Mononuclear cell (primary cell): Measurements from ENCODE around the gene LSS. TPM values are rescaled to one million over a fixed set of nuclear protein-coding genes. Genes with fewer than 3 reads are reported as not detected.

Experiments
- H3K27me3 ChIP-seq: 2 replicates; pipeline ENCODE4 v1.6.0; 2011; ENCODE audit warnings: low read length, control low read depth; ENCODE audit not compliant: insufficient read depth
- H3K4me1 ChIP-seq: 2 replicates; pipeline ENCODE4 v1.5.1; 2011; ENCODE audit warnings: mild to moderate bottlenecking, low read length, control low read depth; ENCODE audit not compliant: insufficient read depth
- H3K4me3 ChIP-seq: 2 replicates; pipeline ENCODE4 v1.5.1; 2011; ENCODE audit warnings: mild to moderate bottlenecking, low read length, moderate library complexity
- H3K9me3 ChIP-seq: 2 replicates; pipeline ENCODE4 v1.5.1; 2011; ENCODE audit warnings: low read depth, mild to moderate bottlenecking, control low read depth, low read length
- total RNA-seq: library from RNA; depleted of rRNA; stranded (reverse); fragments of >200 nt; gene quantifications from one replicate; pipeline ENCODE4 v1.2.3, GENCODE V29; 2012

Gene LSS
- 9.6 TPM for total RNA-seq

DNA sequence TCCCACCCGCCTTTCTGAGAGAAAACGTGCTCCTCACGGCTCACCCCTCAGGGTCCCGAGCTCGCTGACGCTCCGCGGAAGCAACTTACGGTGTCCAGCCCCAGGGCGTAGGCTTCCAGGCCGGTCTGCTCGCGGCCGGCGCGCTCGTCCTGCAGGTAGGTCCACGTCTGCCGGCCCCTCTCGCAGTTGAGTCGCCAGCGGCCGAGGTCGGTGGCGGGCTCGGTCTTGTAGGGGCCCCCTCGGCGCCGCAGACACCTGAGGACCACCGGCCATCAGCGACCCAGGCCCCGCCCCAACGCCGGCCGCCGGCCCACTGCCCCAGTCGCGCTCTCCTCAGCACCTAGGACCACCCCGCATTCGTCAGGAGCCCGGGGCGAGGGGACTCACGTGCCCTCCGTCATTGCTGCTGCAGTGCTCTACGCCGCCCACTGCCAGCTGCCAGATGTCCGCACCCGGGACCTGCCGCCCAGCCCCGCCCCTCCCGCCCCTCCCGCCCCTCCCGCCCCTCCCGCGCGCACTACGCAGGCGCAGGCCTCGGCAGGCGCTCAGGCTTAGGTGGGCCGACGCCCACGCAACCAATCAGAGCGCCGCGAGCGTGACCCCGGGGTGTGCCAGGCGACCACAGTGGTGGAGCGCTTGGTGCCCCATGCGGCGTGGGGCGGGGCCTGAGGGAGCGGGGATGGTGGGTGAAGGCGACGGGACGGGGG lies at the start of gene LSS:
LSS (minus strand) TSS at position 430 of the 707 bp plus-strand sequence; CDS start at position 401, 29 bp downstream.
- Histone ChIP-seq H3K9me3 (no peaks in the 10 kb centered on the region), H3K4me3 (peak within 1 kb of the TSS; percentile 67), H3K4me1 (peaks cover 29% of the 10 kb centered on the region), H3K27me3 (no peaks in the 10 kb centered on the region)

- no peaks in the 10 kb centered on the region for H3K9me3 ChIP-seq
- no peaks in the 10 kb centered on the region for H3K4me1 ChIP-seq
- no peaks in the 10 kb centered on the region for H3K27me3 ChIP-seq
- H3K4me3 ChIP-seq = no peak overlapping the region
These were observed 46.3 kb upstream of the LSS start for GRCh38 chr21:46274797-46275390.

DNA sequence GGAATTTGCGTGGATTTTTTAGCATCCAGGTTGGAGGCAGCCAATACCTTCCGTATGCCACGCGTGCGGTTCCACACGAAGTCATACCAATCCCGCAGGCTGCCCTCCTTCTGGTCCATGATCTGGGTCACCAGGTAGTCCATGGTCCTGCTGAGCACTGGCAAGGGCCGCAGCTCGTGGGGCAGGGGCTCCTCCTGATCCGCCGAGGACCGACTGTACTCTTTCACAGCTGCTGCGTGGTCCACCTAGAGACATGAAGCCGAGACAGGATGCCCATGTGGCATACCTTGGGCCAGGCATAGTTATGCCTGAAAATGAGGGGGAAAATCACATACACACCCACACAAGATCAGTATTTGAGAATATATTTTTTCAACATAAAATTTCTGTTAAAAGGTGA lies 44.8 kb upstream of the LSS start:
- H3K4me1 ChIP-seq = no peaks in the 10 kb centered on the region
- no peak overlapping the region for H3K4me3 ChIP-seq
- no peaks in the 10 kb centered on the region for H3K27me3 ChIP-seq
- H3K9me3 ChIP-seq = no peaks in the 10 kb centered on the region

- Histone ChIP-seq H3K9me3 (no peaks in the 10 kb centered on the region), H3K4me3 (no peak overlapping the region), H3K4me1 (no peaks in the 10 kb centered on the region), H3K27me3 (no peaks in the 10 kb centered on the region)
These were observed 40.9 kb upstream of the LSS start for GRCh38 chr21:46269466-46269865.

DNA sequence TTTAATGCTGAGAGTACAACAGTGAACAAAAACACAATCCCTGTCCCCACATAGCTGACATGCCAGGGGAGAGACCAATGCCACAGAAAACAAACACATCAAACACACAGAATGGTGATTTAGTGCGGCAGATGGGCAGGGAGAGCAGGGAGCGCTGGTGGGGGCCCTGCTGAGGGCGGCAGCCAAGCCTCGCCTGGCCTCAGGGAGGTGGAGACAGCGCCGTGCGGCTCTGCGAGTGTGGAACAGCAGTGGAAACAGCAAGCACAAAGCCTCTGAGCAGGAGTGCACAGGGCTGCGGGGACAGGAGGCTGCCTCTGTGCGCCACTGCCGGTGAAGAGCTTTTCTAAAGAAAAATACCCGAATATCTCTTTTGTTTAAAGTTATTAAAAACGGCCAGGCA lies 39.8 kb upstream of the LSS start:
- H3K9me3 ChIP-seq = no peaks in the 10 kb centered on the region
- H3K4me3 ChIP-seq = no peak overlapping the region
- no peaks in the 10 kb centered on the region for H3K27me3 ChIP-seq
- no peaks in the 10 kb centered on the region for H3K4me1 ChIP-seq

- H3K27me3 ChIP-seq = no peaks in the 10 kb centered on the region
- no peaks in the 10 kb centered on the region for H3K9me3 ChIP-seq
- H3K4me1 ChIP-seq = no peaks in the 10 kb centered on the region
- H3K4me3 ChIP-seq = no peak overlapping the region
These were observed 38.4 kb upstream of the LSS start for GRCh38 chr21:46266946-46267345.

DNA sequence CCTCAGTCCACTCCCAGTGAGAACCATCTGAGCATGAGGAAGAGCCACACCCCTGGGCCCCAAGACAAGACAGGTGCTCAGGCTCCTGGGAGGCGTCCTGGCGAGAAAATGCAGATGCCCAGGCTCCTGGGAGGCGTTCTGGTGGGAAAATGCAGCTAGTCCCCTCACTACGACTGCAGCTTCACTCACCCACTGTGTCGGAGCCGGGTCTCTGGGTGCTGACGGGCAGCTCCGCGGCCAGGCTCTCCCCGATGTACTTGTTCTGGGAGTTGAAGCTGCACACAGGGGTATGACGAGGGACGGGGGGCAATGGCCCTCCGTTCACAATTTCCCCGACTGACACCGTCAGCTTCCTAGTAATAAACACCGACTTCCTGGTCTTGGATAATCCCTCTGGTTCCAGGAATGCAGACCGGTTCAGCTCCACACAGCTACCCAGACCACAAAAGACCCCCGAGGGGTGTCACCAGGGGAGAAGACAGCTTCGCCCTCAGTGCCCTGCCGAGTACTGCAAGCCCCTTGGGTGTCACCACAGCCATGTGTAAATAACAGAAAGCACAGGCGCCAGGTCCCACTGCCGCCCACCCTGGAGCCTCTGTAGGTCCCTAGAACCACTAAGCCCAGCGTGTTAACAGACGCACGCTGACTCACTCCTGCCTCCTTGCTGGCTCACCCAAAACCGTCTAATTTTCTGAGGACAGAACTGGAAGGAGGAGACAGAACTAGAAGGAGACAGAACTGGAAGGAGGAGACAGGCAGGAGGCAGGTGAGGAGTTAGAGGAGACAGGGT lies 37.4 kb upstream of the LSS start:
- no peak overlapping the region for H3K4me3 ChIP-seq
- H3K9me3 ChIP-seq = no peaks in the 10 kb centered on the region
- no peaks in the 10 kb centered on the region for H3K27me3 ChIP-seq
- H3K4me1 ChIP-seq = no peaks in the 10 kb centered on the region

GRCh38 chr21:46264690-46265144 lies 36.1 kb upstream of the LSS start:
- Histone ChIP-seq H3K9me3 (no peaks in the 10 kb centered on the region), H3K27me3 (no peaks in the 10 kb centered on the region), H3K4me1 (no peaks in the 10 kb centered on the region)

GRCh38 chr21:46264046-46264689 lies 35.6 kb upstream of the LSS start:
- no peaks in the 10 kb centered on the region for H3K4me1 ChIP-seq
- no peaks in the 10 kb centered on the region for H3K9me3 ChIP-seq
- no peak overlapping the region for H3K4me3 ChIP-seq
- no peaks in the 10 kb centered on the region for H3K27me3 ChIP-seq

More at GRCh38 chr21:46264690-46265144, 36.1 kb upstream of the LSS start:
- H3K4me3 ChIP-seq = no peak overlapping the region

DNA sequence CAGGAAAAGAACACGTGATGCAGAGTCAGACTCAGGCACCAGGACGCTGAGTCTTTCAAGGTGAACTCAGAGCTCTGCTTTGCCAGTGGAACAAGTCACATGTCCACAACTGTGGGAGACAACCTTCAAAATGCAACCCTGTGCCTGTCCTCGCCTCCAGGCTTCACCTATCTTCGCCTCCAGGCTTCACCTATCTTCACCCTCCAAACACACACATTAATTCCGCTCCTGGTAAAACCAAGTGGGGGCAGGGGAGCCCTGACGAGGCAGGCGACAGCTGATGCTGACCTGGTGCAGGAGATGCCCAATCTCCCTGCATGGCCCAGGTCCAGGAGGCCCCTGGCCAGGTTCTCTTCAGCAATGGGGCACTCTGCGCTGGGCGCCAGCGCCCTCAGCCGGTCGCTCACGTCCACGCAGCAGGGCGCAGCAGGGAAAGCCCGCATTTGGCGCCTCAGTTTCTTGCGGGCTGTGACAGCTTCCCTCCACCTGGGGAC lies 28.0 kb upstream of the LSS start:
- Histone ChIP-seq H3K27me3 (no peaks in the 10 kb centered on the region), H3K9me3 (no peaks in the 10 kb centered on the region), H3K4me3 (no peak overlapping the region), H3K4me1 (peaks cover 15% of the 10 kb centered on the region)

DNA sequence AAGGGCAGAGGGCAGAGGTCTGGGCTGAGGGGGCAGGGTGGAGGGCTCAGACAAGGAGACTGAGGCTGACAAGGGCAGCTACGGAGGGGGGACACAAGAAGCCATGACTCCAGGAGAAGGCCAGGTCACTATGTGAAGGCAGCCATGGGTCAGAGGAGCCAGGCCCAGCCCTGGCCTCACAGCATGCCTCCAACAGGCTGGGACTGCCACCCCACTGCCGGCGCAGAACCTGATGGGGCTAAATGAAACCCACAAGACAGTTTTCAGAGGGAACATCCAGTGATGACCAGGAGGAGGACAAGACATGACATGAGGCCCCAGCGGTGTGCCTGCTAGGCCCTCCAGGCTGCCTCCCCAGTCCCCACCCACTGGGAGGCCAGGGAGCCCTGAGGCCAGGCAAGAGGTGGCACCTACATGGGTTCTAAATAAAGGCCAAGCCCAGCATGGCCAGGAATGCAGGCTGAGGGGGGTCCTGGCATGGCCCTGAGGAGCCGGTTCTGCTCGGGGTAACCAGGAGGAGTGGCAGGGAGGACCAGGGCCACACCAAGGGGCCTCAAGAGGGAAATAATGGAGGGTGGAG lies 27.3 kb upstream of the LSS start:
- Histone ChIP-seq H3K4me1 (peaks cover 15% of the 10 kb centered on the region), H3K27me3 (no peaks in the 10 kb centered on the region), H3K4me3 (no peak overlapping the region), H3K9me3 (no peaks in the 10 kb centered on the region)

DNA sequence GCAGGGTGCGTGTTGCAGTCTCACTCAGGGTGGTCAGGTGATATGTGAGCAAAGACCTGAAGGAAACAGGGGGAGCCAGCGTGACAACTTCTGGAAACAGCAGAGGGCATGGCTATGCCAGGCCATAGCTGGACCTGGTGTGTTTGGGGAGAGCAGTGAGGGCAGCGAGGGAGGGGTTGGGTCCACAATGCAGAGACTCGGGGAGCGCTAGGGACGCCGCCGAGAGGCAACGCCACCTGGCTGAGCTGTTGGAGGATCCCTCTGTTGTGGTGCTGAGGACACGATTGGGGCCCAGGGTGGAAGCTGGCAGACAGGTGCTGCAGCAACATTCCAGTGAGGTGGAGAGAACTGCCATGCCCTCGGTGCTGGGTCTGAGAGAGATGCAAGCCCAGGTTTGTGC lies 26.6 kb upstream of the LSS start:
- Histone ChIP-seq H3K4me3 (no peak overlapping the region), H3K4me1 (peaks cover 15% of the 10 kb centered on the region), H3K9me3 (no peaks in the 10 kb centered on the region), H3K27me3 (no peaks in the 10 kb centered on the region)

DNA sequence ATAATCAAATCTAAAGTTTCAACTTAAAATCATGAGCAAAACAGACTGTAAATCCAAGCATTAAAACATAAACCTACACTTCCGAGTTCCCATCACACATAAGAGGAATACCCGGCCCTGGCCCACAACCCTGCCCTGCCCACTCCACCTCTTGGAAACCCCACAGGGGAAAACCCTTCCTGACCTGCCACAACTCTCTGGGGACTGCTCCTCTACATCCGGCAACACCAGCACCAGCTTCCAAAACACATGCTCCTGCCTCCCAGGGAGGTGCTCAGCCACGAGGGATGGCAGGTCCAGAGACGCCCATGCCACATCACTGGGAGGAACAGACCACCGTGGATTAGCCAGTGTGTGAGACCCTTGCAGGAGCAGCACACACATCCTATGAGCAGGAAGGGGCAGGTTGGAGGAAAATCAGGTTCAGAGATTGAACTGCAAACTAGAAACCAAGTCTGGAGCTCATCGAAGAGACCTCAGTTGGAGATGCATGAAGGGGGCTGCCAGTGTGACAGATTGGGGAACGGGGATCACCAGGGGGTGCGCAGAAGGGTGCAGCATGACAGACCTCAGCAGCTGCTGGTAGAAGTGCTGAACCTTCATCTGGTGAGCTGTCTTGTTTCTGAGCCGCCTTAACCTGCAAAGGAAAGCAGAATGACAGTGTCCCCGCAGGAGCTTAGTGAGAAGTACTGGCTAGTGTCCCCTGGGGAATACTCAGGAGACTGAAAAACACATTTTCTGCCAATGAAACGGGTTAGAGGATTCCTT lies 25.8 kb upstream of the LSS start:
- no peaks in the 10 kb centered on the region for H3K27me3 ChIP-seq
- no peak overlapping the region for H3K4me3 ChIP-seq
- H3K9me3 ChIP-seq = no peaks in the 10 kb centered on the region
- peaks cover 15% of the 10 kb centered on the region for H3K4me1 ChIP-seq

DNA sequence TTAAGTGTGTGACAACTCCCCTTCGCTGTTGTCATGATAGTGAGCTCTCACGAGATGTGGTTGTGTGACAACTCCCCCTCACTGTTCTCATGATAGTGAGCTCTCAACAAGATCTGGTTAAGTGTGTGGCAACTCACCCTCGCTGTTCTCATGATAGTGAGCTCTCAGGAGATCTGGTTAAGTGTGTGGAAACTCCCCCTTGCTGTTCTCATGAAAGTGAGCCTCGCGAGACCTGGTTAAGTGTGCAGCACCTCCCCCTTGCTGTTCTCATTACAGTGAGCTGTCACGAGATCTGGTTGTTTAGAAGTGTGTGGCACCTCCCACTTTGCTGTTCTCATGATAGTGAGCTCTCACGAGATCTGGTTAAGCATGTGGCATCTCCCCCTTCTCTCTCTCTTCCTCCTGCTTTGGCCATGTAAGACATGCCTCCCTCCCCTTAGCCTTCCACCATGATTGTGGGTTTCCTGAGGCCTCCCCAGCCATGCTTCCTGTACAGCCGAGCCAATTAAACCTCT lies 25.1 kb upstream of the LSS start:
- no peaks in the 10 kb centered on the region for H3K9me3 ChIP-seq
- H3K27me3 ChIP-seq = no peaks in the 10 kb centered on the region
- H3K4me3 ChIP-seq = no peak overlapping the region
- peaks cover 15% of the 10 kb centered on the region for H3K4me1 ChIP-seq
